Subcutaneous adipose tissue (tissue), 4 donors: ENCODE measurements around the gene DKC1. TPM values are rescaled to one million over a fixed set of nuclear protein-coding genes. Genes with fewer than 3 reads are reported as not detected.

Source experiments
- CTCF ChIP-seq: fragments of 450-650 bp; IDR thresholded peaks from one replicate; pipeline ENCODE4 v1.5.1; 2016; ENCODE audit warnings: low read depth, mild to moderate bottlenecking, control low read depth, antibody characterized with exemption, moderate library complexity
- total RNA-seq, 4 donors: library from RNA; depleted of rRNA; stranded (reverse); fragments of >200 nt; gene quantifications; one replicate each; pipeline ENCODE4 v1.1.0, GENCODE V29; 2016

DKC1 gene
- total RNA-seq, 4 donors from 2014 or later, result 23.3 to 65.7 (median 42.1) TPM

- TF ChIP-seq CTCF, result no peak
These were observed 16.6 kb downstream of the DKC1 start for GRCh38 chrX:154779261-154779660.

- TF ChIP-seq CTCF, result no peak
These were observed 18.3 kb downstream of the DKC1 start for GRCh38 chrX:154780968-154781367.

- TF ChIP-seq CTCF, result no peak
These were observed 21.7 kb downstream of the DKC1 start for GRCh38 chrX:154784149-154784995.

- no peak for TF ChIP-seq CTCF
These were observed 23.1 kb downstream of the DKC1 start for GRCh38 chrX:154785716-154786115.

- TF ChIP-seq CTCF, result no peak
These were observed 28.8 kb downstream of the DKC1 start for GRCh38 chrX:154791467-154791866.

- no peak for TF ChIP-seq CTCF
These were observed 29.3 kb downstream of the DKC1 start for GRCh38 chrX:154791939-154792338.

- no peak for TF ChIP-seq CTCF
These were observed 30.6 kb downstream of the DKC1 start for GRCh38 chrX:154793084-154793795.
